Kidney (tissue), 14 donors: ENCODE results near the gene ATP11C. TPM values are rescaled to one million over a fixed set of nuclear protein-coding genes. Genes with fewer than 3 reads are reported as not detected.

Experiments used
- DNase-seq, 5 donors: peaks; one replicate each; pipeline ENCODE4 v3.0.0-alpha.2; 2013 to 2020
- FAIRE-seq: peaks from 2 replicates; lab custom pipeline; 2012; peaks lifted over from hg19 to GRCh38; lab: Jason Lieb, UNC
- H3K27ac ChIP-seq, 2 donors: one replicate each; pipeline ENCODE4 v1.7.0; 2013; ENCODE audit warnings: low read depth in 2 of 2, low read length in 2 of 2, inconsistent platforms in 1 of 2
- H3K27me3 ChIP-seq: one replicate; pipeline ENCODE4 v1.7.1; 2013; ENCODE audit warnings: low read length, inconsistent platforms; ENCODE audit not compliant: control insufficient read depth, insufficient read depth
- H3K36me3 ChIP-seq, 3 donors: one replicate each; pipeline versions ENCODE4 v1.7.0 to v1.7.1; 2013; ENCODE audit warnings: low read length in 3 of 3, control low read depth in 1 of 3, inconsistent platforms in 1 of 3; ENCODE audit not compliant: insufficient read depth in 3 of 3, control insufficient read depth in 2 of 3
- H3K4me1 ChIP-seq, 3 donors: one replicate each; pipeline versions ENCODE4 v1.7.0 to v1.7.1; 2013; ENCODE audit warnings: low read length in 3 of 3, inconsistent platforms in 1 of 3, low read depth in 1 of 3; ENCODE audit not compliant: control insufficient read depth in 2 of 3, insufficient read depth in 2 of 3
- H3K4me3 ChIP-seq, 3 donors: one replicate each; pipeline versions ENCODE4 v1.7.0 to v1.8.1; 2013; ENCODE audit warnings: low read length in 3 of 3, control low read depth in 1 of 3, inconsistent platforms in 1 of 3
- H3K9ac ChIP-seq, 3 donors: one replicate each; pipeline versions ENCODE4 v1.7.0 to v1.7.1; 2013; ENCODE audit warnings: low read length in 3 of 3, control low read depth in 1 of 3, inconsistent platforms in 1 of 3
- H3K9me3 ChIP-seq, 3 donors: one replicate each; pipeline versions ENCODE4 v1.7.0 to v1.7.1; 2013; ENCODE audit warnings: low read length in 3 of 3, control low read depth in 1 of 3, inconsistent platforms in 1 of 3; ENCODE audit not compliant: control insufficient read depth in 2 of 3, insufficient read depth in 1 of 3
- CTCF ChIP-seq: IDR thresholded peaks from 3 replicates; pipeline ENCODE4 v1.5.1; 2012; ENCODE audit warnings: mild to moderate bottlenecking, moderate library complexity, borderline replicate concordance; ENCODE audit not compliant: insufficient read depth; ENCODE audit errors: extremely low read depth
- intact Hi-C: fragments of 100-400 bp; cut with DNase I; formaldehyde crosslinking; loops from one replicate; pipeline ENCODE4 v1.11.1; 2022
- polyA plus RNA-seq: library from polyadenylated mRNA; stranded (reverse); fragments of 350-450 nt; fragmentation: Illumina TruSeq; extraction: RNeasy Lipid Tissue Mini Kit (QIAGEN cat#74804); gene quantifications from one replicate; pipeline ENCODE4 v1.2.3, GENCODE V29; 2014; ENCODE audit warnings: low read depth, low replicate concordance; ENCODE audit not compliant: insufficient read depth
- total RNA-seq: library from RNA; stranded (reverse); fragmentation: NEBNext Ultra II Directional; extraction: Animal tissue kit (Norgen Biotek cat#: 25700); gene quantifications from one replicate; pipeline ENCODE4 v1.2.1, GENCODE V29; 2021
- donor health status: control.
- donor health status: control.
- donor health status: control.
- donor health status: control.
- donor health status: control.
- donor health status: DM: yes; HTN: yes; CAD: no.
- donor health status: Normal renal cell carcinoma (clear cell type).

Gene ATP11C
- total and polyA plus RNA-seq, 2 donors from 2014 or later, result 10.1 to 23.9 TPM

GRCh38 chrX:139758809-139759208 is 174.0 kb downstream of the ATP11C start:
- Histone ChIP-seq H3K4me3 (no peak overlapping the region), H3K36me3 (no peaks in the 10 kb centered on the region), H3K27me3 (no peaks in the 10 kb centered on the region), H3K9ac (no peak overlapping the region), H3K4me1 (no peaks in the 10 kb centered on the region), H3K27ac (no peak overlapping the region), H3K9me3 (peaks cover 0 to 10% (median 0%) of the 10 kb centered on the region in 3 donors)
- intact Hi-C loops, result no loop called here
- FAIRE-seq (no peak), DNase-seq (no peak)
- TF ChIP-seq CTCF, result no peak

DNA sequence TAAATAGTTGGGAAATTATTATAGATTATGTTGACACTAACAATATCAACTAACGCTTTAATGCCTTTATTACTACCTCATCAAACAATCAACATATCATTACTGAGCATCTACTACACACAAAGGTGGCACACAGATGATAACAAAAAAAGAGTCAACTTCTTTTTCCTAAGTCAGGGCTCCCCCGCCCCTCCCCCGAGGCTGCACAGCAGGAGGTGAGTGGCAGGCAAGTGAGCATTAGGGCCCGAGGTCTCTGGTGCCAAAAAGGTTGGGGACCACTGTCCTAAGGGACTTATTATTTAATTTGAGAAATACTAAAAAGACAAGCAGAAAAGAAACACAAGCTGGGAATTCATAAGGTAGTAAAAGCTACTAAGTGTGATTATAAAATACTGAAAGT is 174.6 kb downstream of the ATP11C start:
- no peak overlapping the region for H3K4me3 ChIP-seq
- peaks cover 0 to 10% (median 0%) of the 10 kb centered on the region in 3 donors for H3K9me3 ChIP-seq
- DNase-seq, result no peak
- intact Hi-C loops, result no loop called here
- H3K36me3 ChIP-seq, result no peaks in the 10 kb centered on the region
- no peak for FAIRE-seq
- no peak overlapping the region for H3K9ac ChIP-seq
- no peaks in the 10 kb centered on the region for H3K27me3 ChIP-seq
- no peak for TF ChIP-seq CTCF
- no peak overlapping the region for H3K27ac ChIP-seq
- H3K4me1 ChIP-seq, result no peaks in the 10 kb centered on the region

DNA sequence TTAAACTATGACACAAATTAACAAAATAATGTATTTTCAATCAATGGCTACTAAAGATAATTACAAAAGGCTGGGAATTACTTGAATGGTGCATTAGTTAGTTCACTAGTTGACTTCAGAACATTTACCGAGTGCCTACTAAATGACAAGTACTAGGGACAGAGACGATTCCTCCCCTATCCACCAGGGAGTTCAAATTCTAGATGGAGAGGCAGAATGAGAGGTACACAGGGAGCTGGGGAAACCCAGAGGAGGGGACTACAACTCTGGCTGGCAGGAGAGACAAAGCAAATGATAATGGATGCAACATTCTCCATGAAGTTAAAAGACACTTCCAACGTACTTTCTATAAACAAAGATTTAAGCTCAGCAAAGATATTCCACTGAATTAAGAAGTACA is 181.8 kb downstream of the ATP11C start:
- no peak for TF ChIP-seq CTCF
- no peak overlapping the region for H3K9ac ChIP-seq
- no peak overlapping the region for H3K27ac ChIP-seq
- H3K36me3 ChIP-seq, result no peaks in the 10 kb centered on the region
- H3K9me3 ChIP-seq, result peaks cover 0 to 10% (median 0%) of the 10 kb centered on the region in 3 donors
- no peak for FAIRE-seq
- H3K27me3 ChIP-seq, result no peaks in the 10 kb centered on the region
- intact Hi-C loops, result no loop called here
- no peaks in the 10 kb centered on the region for H3K4me1 ChIP-seq
- no peak overlapping the region for H3K4me3 ChIP-seq
- DNase-seq, result no peak

- DNase-seq (no peak), FAIRE-seq (no peak)
- no peak for TF ChIP-seq CTCF
- Histone ChIP-seq H3K36me3 (no peaks in the 10 kb centered on the region), H3K4me1 (no peaks in the 10 kb centered on the region), H3K9me3 (peaks cover 0 to 10% (median 0%) of the 10 kb centered on the region in 3 donors), H3K4me3 (no peak overlapping the region), H3K27ac (no peak overlapping the region), H3K27me3 (no peaks in the 10 kb centered on the region), H3K9ac (no peak overlapping the region)
- intact Hi-C loops, result no loop called here
These were observed 182.5 kb downstream of the ATP11C start for GRCh38 chrX:139750390-139750789.
